Bronchial epithelial cell (primary cell): ENCODE measurements around the gene PANK4. TPM values are rescaled to one million over a fixed set of nuclear protein-coding genes. Genes with fewer than 3 reads are reported as not detected.

Experiments
- DNase-seq: peaks from one replicate; pipeline ENCODE4 v3.0.0-alpha.2; 2010; ENCODE audit warnings: low read depth
- FAIRE-seq: peaks from 2 replicates; lab custom pipeline; 2011; peaks lifted over from hg19 to GRCh38; lab: Jason Lieb, UNC
- H3K27me3 ChIP-seq: 2 replicates; pipeline ENCODE4 v1.5.1; 2011; ENCODE audit warnings: low read length; ENCODE audit not compliant: control insufficient read depth, insufficient read depth
- H3K36me3 ChIP-seq: 2 replicates; pipeline ENCODE4 v1.5.1; 2011; ENCODE audit warnings: low read length; ENCODE audit not compliant: control insufficient read depth, insufficient read depth
- H3K4me3 ChIP-seq: 2 replicates; pipeline ENCODE4 v1.5.1; 2011; ENCODE audit warnings: mild to moderate bottlenecking, low read depth, low read length, control low read depth
- CTCF ChIP-seq: IDR thresholded peaks from 2 replicates; pipeline ENCODE4 v1.5.1; 2011; ENCODE audit warnings: mild to moderate bottlenecking, moderate library complexity, low read length, control low read depth, inconsistent platforms; ENCODE audit not compliant: insufficient read depth, severe bottlenecking
- total RNA-seq: library from RNA; depleted of rRNA; stranded (reverse); fragments of >200 nt; gene quantifications from 2 replicates; pipeline ENCODE4 v1.2.1, GENCODE V29; 2014

PANK4 gene
- total RNA-seq, 1 donor from 2014 or later, result 29.2 TPM

DNA sequence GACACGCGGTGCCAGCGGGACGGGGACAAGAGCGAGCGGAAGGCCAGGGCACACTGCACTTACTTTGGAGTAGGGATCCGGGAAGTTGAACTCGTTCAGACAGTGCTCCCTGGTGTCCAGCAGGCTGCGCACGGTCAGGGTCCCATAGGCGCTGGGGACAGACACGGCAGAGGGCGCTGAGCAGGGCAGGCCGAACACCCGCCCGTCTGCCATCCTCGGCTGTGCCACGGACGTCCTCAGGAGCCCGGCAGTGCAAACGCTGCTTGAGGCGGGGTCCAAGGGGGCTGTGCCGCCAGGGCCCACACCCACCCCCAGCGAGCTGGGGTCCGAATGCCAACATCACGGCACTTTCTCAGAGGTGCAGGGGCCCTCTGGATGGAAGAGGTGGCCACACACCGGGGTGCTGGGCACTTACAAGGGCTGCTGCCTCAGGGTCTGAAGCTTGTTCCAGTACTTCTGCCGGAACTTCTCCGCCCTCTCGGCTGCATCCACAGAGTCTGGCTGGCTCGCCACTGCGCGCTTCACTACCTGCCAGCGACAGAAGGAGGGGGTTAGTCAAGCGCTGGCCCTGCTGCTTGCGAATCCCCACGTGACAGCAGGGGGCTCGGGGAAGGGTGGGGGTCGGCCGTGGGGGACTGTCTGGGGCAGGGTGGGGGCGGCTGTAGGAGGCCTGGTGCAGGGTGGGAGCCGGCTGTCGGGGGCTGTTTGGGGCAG lies 12.3 kb downstream of the PANK4 start:
- no peak for FAIRE-seq

GRCh38 chr1:2512862-2513421 lies 13.5 kb downstream of the PANK4 start:
- no peak for FAIRE-seq
- peaks cover 44% of the 10 kb centered on the region for H3K36me3 ChIP-seq
- H3K4me3 ChIP-seq, result no peak overlapping the region
- TF ChIP-seq CTCF, result no peak
- no peak for DNase-seq
- H3K27me3 ChIP-seq, result no peaks in the 10 kb centered on the region

More for the DNA sequence above, 12.3 kb downstream of the PANK4 start:
- DNase-seq, result no peak
- no peak overlapping the region for H3K4me3 ChIP-seq
- no peaks in the 10 kb centered on the region for H3K27me3 ChIP-seq
- H3K36me3 ChIP-seq, result peaks cover 51% of the 10 kb centered on the region
- TF ChIP-seq CTCF, result no peak

GRCh38 chr1:2510366-2511155 lies 15.8 kb downstream of the PANK4 start:
- Histone ChIP-seq H3K27me3 (no peaks in the 10 kb centered on the region), H3K36me3 (peaks cover 33% of the 10 kb centered on the region), H3K4me3 (no peak overlapping the region)
- no peak for TF ChIP-seq CTCF
- DNase-seq, result no peak
- FAIRE-seq, result no peak

GRCh38 chr1:2509589-2509988 lies 16.8 kb downstream of the PANK4 start:
- no peak for DNase-seq
- Histone ChIP-seq H3K4me3 (no peak overlapping the region), H3K27me3 (no peaks in the 10 kb centered on the region), H3K36me3 (peaks cover 29% of the 10 kb centered on the region)
- TF ChIP-seq CTCF, result no peak
- FAIRE-seq, result no peak

- no peaks in the 10 kb centered on the region for H3K27me3 ChIP-seq
- no peak for TF ChIP-seq CTCF
- DNase-seq (no peak), FAIRE-seq (no peak)
- H3K36me3 ChIP-seq, result peaks cover 26% of the 10 kb centered on the region
- H3K4me3 ChIP-seq, result no peak overlapping the region
Measured at GRCh38 chr1:2508751-2509150, 17.6 kb downstream of the PANK4 start.
